Stomach smooth muscle (tissue), 2 donors: Measurements from ENCODE around the gene GOLGA6L7.
A peak's percentile ranks its signal among the peaks of the same experiment; 100 is the strongest.
"Not testable (repeated sequence)": the region's sequence is repeated elsewhere in the genome, so short reads cannot be mapped to it uniquely, and the experiment has no call there.

Experiments
- H3K27ac ChIP-seq: one replicate; pipeline ENCODE4 v1.7.0; 2013; ENCODE audit warnings: mild to moderate bottlenecking, low read length, inconsistent platforms
- H3K27me3 ChIP-seq, 2 donors: one replicate each; pipeline ENCODE4 v1.7.0; 2013; ENCODE audit warnings: low read length in 2 of 2; ENCODE audit not compliant: insufficient read depth in 2 of 2, control insufficient read depth in 1 of 2
- H3K36me3 ChIP-seq, 2 donors: one replicate each; pipeline ENCODE4 v1.7.0; 2013; ENCODE audit warnings: low read length in 2 of 2; ENCODE audit not compliant: control insufficient read depth in 2 of 2, insufficient read depth in 2 of 2
- H3K4me1 ChIP-seq: one replicate; pipeline ENCODE4 v1.7.0; 2013; ENCODE audit warnings: low read length; ENCODE audit not compliant: control insufficient read depth, insufficient read depth
- H3K4me3 ChIP-seq, 2 donors: one replicate each; pipeline ENCODE4 v1.7.0; 2013; ENCODE audit warnings: low read length in 2 of 2
- H3K9ac ChIP-seq, 2 donors: one replicate each; pipeline ENCODE4 v1.7.0; 2013; ENCODE audit warnings: low read length in 2 of 2, mild to moderate bottlenecking in 1 of 2
- H3K9me3 ChIP-seq, 2 donors: one replicate each; pipeline ENCODE4 v1.7.0; 2013; ENCODE audit warnings: low read length in 2 of 2; ENCODE audit not compliant: control insufficient read depth in 2 of 2
- donor health status: healthy.
- donor health status: Pancreatic carcinoma.

Gene GOLGA6L7

DNA sequence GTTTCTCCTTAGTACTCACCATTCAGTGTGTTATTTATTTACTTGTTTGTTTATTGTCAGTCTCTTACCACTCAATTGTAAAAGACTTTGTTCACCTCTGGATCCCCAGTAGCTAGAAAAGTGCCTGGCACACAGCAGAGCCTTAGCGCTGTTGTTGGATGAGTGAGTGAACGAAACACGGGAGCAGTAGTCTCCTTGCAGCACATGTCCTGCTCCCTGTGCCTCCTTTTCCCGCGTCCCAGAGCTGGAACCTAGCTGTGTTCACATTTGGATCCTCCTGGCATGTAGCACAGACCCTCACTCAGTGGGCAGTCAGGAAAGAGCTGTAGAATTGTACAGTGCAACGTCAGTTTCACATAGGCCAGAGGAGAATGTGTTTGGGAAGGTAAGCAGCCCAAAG is 41.4 kb upstream of the GOLGA6L7 start:
- not testable (repeated sequence) for H3K4me1 ChIP-seq, H3K36me3 ChIP-seq, H3K4me3 ChIP-seq, H3K9ac ChIP-seq, H3K27ac ChIP-seq, H3K9me3 ChIP-seq
- peaks cover 13 to 18% of the 10 kb centered on the region in 2 donors for H3K27me3 ChIP-seq

DNA sequence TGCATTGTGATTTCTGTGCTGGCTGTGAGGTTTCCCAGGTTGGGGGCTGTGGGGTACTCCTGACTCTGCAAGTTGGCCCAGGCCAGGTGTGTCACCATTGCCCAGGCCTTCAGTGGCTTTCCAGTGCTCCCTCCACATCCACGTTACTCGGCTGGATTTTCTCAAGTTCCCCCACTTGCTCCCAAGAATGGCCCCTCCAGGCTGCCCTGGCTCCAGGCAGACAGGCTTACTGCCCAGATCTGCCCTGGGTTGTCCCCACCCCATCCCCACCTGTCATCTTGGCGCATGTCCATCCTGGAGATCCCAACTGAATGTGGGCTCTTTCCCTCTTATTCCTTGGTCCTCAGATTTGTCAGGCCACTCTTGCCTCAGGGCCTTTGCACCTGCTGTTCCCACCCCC is 40.9 kb upstream of the GOLGA6L7 start:
- H3K27ac ChIP-seq, result no peak overlapping the region
- H3K4me3 ChIP-seq, result no peak overlapping the region
- H3K36me3 ChIP-seq, result no peaks in the 10 kb centered on the region
- H3K4me1 ChIP-seq, result peaks cover 4% of the 10 kb centered on the region
- H3K9ac ChIP-seq, result no peak overlapping the region
- H3K9me3 ChIP-seq, result no peaks in the 10 kb centered on the region
- H3K27me3 ChIP-seq, result peaks cover 13 to 20% of the 10 kb centered on the region in 2 donors

DNA sequence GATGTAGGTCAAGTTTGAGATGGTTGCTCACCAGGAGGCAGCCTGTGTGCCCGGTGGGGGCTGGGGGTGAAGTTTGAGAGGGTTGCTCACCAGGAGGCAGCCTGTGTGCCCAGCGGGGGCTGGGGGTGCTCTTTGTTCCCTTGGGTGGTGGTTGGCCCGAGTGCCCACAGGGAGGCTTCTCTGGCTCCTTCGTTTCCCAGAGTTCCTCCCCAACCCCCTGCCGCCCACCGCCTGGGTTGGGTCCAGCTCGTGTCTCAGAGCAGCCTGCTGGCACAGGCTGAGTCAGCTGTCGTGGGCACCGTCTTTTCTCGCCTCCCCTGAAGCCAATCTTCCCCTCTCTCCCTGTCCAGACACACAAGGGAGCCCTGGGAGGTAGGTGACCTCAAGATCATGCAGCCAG is 40.5 kb upstream of the GOLGA6L7 start:
- H3K4me3 ChIP-seq, result no peak overlapping the region
- no peak overlapping the region for H3K9ac ChIP-seq
- no peaks in the 10 kb centered on the region for H3K9me3 ChIP-seq
- no peaks in the 10 kb centered on the region for H3K36me3 ChIP-seq
- peaks cover 4% of the 10 kb centered on the region for H3K4me1 ChIP-seq
- peaks cover 14 to 20% of the 10 kb centered on the region in 2 donors for H3K27me3 ChIP-seq
- no peak overlapping the region for H3K27ac ChIP-seq

DNA sequence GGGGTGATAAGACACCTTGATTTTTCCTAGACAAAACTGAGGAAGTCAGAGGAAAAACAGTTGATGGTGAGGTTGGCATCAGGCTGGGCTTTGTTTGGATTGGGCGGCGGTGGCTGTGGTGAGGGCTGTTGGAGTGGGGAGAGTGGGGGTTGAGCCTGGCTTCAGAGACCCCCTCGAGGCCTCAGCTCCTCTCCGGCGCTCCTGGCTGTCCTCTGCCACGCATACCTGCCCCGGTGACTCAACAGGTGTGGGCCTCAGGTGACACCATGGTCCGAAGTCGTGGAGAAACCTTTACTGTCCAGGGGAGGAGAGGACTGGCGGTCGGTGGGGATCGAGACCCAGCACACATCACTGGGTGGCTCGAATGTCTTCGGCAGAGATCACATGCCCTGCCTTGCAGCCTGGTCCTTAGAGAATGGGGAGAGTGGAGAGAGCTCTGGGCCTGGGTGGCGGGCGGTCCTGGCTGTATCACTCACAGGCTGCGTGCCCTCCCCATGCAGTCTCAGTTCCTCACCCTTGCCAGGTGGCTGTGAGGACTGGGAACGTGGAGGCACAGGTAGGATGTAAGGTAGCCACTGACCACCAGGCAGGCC is 40.0 kb upstream of the GOLGA6L7 start:
- Histone ChIP-seq H3K27ac (no peak overlapping the region), H3K4me3 (no peak overlapping the region), H3K4me1 (peaks cover 4% of the 10 kb centered on the region), H3K9me3 (no peaks in the 10 kb centered on the region), H3K9ac (no peak overlapping the region), H3K27me3 (peaks cover 14 to 20% of the 10 kb centered on the region in 2 donors), H3K36me3 (no peaks in the 10 kb centered on the region)

DNA sequence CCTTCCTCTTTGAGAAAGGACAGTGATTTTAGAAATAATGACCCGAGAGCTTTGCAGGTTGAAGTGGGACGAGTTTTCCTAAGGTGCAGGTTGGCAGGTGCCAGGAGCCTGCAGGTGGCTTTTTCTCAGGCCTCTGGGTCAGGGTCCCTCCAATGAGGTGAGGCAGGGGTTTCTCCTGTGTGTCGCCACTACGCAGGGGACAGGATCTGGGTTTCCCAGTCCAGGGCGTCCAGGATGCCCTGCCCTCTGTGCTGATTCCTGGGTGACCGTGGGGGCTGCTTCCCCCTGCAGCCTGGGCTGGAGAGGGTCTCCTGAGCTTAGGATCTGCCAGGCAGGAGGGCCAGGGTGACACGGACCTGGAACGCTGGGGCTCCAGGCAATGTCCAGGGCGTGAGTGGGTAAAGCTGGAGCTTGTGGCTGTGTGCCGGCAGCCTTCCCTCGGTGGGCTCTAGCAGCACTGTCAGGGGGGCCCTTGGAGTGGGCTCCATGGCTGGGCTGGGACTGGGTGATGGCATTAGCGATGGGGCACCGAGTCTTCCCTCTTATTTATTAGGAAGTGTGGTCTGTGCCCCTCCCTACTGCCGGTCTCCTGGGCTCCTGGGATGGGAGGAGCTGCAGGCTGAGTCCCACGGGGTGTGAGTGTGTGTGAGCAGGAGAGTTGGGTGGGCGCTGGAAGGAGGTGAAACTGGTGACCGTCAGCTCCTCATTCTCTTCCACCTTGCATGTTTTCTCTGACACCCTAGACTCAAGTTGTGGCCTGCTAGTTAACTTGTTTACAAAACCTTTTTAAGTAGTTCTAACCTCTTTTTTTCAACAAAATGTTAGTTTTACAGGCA is 39.1 kb upstream of the GOLGA6L7 start:
- Histone ChIP-seq H3K4me3 (no peak overlapping the region), H3K27ac (no peak overlapping the region), H3K27me3 (peaks cover 14 to 20% of the 10 kb centered on the region in 2 donors), H3K4me1 (peaks cover 4% of the 10 kb centered on the region), H3K9ac (no peak overlapping the region), H3K9me3 (no peaks in the 10 kb centered on the region), H3K36me3 (no peaks in the 10 kb centered on the region)

DNA sequence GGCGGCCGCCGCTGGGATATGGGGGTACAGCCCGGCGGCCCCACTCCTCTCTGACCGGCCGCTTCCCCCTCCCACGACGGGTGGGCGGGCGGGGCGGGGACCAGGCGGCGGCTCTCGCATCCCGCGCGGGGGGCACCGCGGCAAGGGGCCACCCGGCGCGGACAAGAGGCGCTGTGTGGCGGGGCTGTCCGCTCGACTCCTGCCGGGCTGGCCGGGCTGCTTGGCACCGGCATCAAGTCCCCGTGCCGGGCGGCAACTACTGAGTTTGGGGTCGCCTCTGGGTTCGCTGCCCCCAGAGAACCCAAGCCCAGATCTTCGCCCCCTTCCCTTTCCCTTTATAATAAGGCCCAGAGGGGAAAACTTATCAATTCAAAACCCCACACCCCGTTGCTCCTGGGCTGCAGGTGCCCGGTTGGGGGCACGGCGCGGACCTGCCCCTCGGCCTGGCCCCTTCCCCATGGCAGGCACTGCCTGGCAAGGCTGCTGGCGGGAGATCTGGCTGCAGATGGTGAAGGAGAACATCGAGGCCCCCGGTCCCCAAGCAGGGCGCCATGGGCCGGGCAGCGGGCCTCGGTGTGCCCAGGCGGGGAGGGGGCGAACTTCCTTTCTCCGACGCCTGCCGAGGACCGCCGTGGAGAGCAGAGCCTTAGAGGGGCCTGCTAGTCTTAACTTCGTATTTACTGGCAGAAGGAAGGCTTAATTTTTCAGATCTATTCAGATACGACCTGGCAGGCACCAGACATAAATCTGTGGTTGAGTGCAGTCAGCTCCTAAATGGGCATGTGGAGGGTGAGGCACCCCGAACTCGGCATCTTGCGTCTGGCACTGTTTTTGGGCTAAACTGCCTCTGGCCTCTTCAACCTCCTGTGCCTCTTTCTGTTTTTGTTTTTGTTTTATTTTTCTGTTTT is 38.2 kb upstream of the GOLGA6L7 start:
- no peaks in the 10 kb centered on the region for H3K36me3 ChIP-seq
- H3K4me3 ChIP-seq, result peak overlapping the region in 1 of 2 donors; percentile 60
- no peak overlapping the region for H3K27ac ChIP-seq
- H3K27me3 ChIP-seq, result peaks cover 14 to 20% of the 10 kb centered on the region in 2 donors
- H3K9me3 ChIP-seq, result no peaks in the 10 kb centered on the region
- no peak overlapping the region for H3K9ac ChIP-seq
- H3K4me1 ChIP-seq, result peaks cover 4% of the 10 kb centered on the region

DNA sequence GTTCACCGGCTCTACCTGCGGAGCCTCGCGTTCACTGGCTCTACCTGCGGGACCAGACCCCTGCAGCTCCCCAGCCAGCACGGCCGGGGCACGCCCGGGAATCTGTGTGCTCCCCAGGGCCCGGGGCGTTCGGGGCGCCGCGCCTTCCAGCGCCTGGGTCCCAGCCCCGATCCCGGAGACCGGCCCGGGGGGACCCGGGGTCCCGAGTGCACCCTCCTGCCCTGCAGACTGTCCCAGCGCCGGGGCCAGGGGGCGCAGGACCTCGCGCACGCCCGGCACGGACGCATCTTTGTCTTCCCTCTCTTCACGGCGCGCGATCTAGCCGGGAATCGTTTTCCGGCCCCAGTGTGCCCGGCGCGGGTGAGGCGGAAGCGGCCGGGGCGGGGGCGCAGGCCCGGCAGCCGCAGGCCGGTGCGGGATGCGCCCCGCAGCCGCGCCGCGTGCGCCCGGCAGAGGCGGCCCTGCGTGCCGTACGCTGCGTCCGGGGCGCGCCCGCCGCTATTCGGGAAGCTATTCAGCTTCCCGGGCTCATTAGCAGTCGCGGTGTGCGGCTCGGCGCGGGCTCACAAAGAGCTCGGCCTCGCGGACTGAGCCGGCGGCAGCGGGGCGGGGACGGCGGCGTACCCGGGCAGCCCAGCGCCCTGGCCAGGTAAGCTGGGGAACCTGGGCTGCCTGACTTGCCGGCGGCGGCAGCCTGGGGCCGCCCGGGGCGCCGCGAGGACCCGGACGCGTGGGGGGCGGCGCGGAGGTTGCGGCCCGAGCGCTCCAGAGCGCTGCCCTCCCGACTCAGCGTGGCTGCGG is 37.4 kb upstream of the GOLGA6L7 start, which contains the start of gene APBA2:
Gene APBA2 (plus strand): TSS at position 345 of the 801 bp plus-strand sequence. CDS start 167,911 bp downstream, outside the sequence.
- Histone ChIP-seq H3K4me3 (peak within 1 kb of the TSS in 1 of 2 donors; percentile 60), H3K27ac (no peak within 1 kb of the TSS)

DNA sequence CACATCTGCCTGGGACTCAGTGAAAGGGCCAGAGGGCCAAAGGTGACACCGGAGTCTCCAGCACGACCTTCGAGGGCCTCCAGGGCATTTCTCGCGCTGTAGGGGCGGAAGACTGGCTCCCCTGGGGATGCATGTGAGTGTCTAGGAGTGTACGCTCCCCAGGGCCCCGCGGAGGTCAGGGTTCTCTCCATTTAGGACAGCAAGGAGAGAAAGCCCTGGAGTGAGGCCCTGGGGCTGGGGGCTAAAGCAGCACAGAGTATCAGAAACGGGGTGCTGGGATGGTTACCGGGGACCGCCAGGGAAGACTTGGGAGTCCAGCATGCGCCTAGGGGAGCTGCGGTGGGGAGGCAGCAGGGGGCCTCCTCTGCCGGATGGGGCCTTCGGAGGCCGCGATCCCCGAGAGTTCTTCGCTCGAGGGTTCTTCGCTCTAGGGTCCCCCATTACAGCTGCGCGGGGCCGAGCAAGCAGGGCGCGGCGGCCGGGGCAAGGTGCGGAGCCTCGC is 36.7 kb upstream of the GOLGA6L7 start:
- Histone ChIP-seq H3K27me3 (peaks cover 14 to 20% of the 10 kb centered on the region in 2 donors), H3K9me3 (no peaks in the 10 kb centered on the region), H3K4me3 (peak overlapping the region in 1 of 2 donors; percentile 60), H3K36me3 (no peaks in the 10 kb centered on the region), H3K27ac (no peak overlapping the region), H3K9ac (no peak overlapping the region), H3K4me1 (peaks cover 4% of the 10 kb centered on the region)

More for the DNA sequence above, 37.4 kb upstream of the GOLGA6L7 start, which contains the start of gene APBA2:
- H3K27me3 ChIP-seq, result peaks cover 14 to 20% of the 10 kb centered on the region in 2 donors
- H3K9ac ChIP-seq, result no peak within 1 kb of the TSS
- H3K4me1 ChIP-seq, result peaks cover 4% of the 10 kb centered on the region
- no peaks in the 10 kb centered on the region for H3K9me3 ChIP-seq
- H3K36me3 ChIP-seq, result no peaks in the 10 kb centered on the region

DNA sequence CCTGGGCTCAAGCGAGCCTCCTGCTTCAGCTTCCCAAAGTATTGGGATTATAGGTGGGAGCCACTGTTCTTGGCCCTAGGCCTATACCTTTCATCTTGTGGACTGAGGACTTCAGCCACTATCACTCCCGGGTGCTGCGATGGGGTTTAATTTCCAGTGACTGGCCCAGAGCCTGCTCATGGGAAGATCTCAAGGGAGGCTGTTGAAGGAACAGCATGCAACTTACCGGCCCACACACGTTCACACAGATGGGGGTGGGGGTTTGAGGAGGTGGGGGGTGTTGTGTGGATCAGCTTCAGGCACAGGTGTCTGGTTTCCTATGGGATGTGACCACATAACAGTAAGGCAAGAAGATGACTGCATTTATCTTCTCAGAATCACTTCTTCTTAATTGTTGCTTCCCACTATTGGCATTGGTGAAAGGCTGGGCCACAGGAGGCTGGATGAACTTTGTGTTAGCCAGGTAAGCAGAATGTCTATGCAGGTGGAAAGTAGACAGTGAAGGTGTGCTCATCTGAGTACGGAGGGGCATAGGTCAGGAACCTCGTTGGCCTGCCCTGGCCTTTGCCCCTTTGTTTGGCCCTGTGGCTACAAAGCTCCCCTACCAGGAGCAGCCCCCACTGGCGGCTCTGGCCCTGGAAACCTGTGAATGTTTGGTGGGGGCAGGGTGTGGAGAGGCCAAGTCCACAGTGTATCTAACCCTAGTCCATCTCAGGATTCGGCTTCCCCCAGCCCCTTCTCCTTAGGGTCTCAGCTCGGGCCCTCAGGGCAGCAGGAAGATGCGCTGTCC is 35.9 kb upstream of the GOLGA6L7 start:
- no peak overlapping the region for H3K4me3 ChIP-seq
- peaks cover 14 to 20% of the 10 kb centered on the region in 2 donors for H3K27me3 ChIP-seq
- no peaks in the 10 kb centered on the region for H3K9me3 ChIP-seq
- H3K9ac ChIP-seq, result no peak overlapping the region
- no peaks in the 10 kb centered on the region for H3K36me3 ChIP-seq
- peaks cover 4% of the 10 kb centered on the region for H3K4me1 ChIP-seq
- no peak overlapping the region for H3K27ac ChIP-seq
